IMR-90 (cell line): ENCODE measurements around the gene OSTN. TPM values are rescaled to one million over a fixed set of nuclear protein-coding genes. Genes with fewer than 3 reads are reported as not detected.

Experiments used
- ATAC-seq: fragments of 200-7000 bp; cut with Tn5 transposase; 2 replicates; pipeline ENCODE4 v1.9.1; 2020; ENCODE audit warnings: low read depth, mild to moderate bottlenecking, moderate library complexity
- BruUV-seq: library from RNA; stranded (reverse); fragments of 400-500 nt; replicated peaks from 2 replicates; lab custom pipeline; 2021; lab: Mats Ljungman, UMichigan
- CTCF ChIA-PET: fragments of 300-600 bp; formaldehyde crosslinking; extraction: SDS; loops from one replicate; lab custom pipeline; 2021; ENCODE audit warnings: antibody characterized with exemption; lab: Yijun Ruan, JAX
- POLR2A ChIA-PET: fragments of 300-600 bp; sonication (Branson Sonifier 250); formaldehyde crosslinking; loops from one replicate; lab custom pipeline; 2022; ENCODE audit warnings: antibody characterized with exemption; ENCODE audit not compliant: unreplicated experiment; lab: Charles Lee
- DNase-seq: peaks from one replicate; pipeline ENCODE4 v3.0.0; 2013
- H2AFZ ChIP-seq: replicated peaks from 2 replicates; pipeline ENCODE3; 2013; ENCODE audit warnings: low read length, mild to moderate bottlenecking; ENCODE audit not compliant: poor library complexity
- H2AK5ac ChIP-seq: 2 replicates; pipeline ENCODE4 v1.6.1; 2013; ENCODE audit warnings: low read depth, low read length, inconsistent platforms
- H2AK9ac ChIP-seq: replicated peaks from 2 replicates; pipeline ENCODE3; 2013; ENCODE audit warnings: mild to moderate bottlenecking, low read depth, low read length, moderate library complexity; ENCODE audit not compliant: poor library complexity
- H2BK120ac ChIP-seq: 2 replicates; pipeline ENCODE4 v1.6.1; 2013; ENCODE audit warnings: low read depth, low read length, inconsistent platforms
- H2BK15ac ChIP-seq: 3 replicates; pipeline ENCODE4 v1.6.1; 2013; ENCODE audit warnings: low read depth, low read length, inconsistent platforms
- H2BK20ac ChIP-seq: 2 replicates; pipeline ENCODE4 v1.6.1; 2013; ENCODE audit warnings: low read depth, mild to moderate bottlenecking, inconsistent platforms, low read length, moderate library complexity
- H2BK5ac ChIP-seq: 2 replicates; pipeline ENCODE4 v1.6.1; 2013; ENCODE audit warnings: mild to moderate bottlenecking, low read depth, low read length, inconsistent platforms; ENCODE audit not compliant: poor library complexity, severe bottlenecking
- H3K14ac ChIP-seq: replicated peaks from 2 replicates; pipeline ENCODE4 v1.6.1; 2013; ENCODE audit warnings: low read depth, low read length, inconsistent platforms
- H3K18ac ChIP-seq: 2 replicates; pipeline ENCODE4 v1.6.1; 2013; ENCODE audit warnings: low read depth, low read length, control low read depth
- H3K23ac ChIP-seq: 2 replicates; pipeline ENCODE4 v1.6.1; 2013; ENCODE audit warnings: low read depth, low read length, inconsistent platforms
- H3K27ac ChIP-seq: 2 replicates; pipeline ENCODE4 v1.5.1; 2013; ENCODE audit warnings: mild to moderate bottlenecking, control low read depth, low read length; ENCODE audit not compliant: insufficient read depth
- H3K27me3 ChIP-seq: 2 replicates; pipeline ENCODE4 v1.6.1; 2013; ENCODE audit warnings: low read length; ENCODE audit not compliant: control insufficient read depth, insufficient read depth
- H3K36me3 ChIP-seq: 2 replicates; pipeline ENCODE4 v1.6.1; 2013; ENCODE audit warnings: low read length, mixed read lengths; ENCODE audit not compliant: control insufficient read depth, insufficient read depth
- H3K4ac ChIP-seq: 2 replicates; pipeline ENCODE4 v1.6.1; 2013; ENCODE audit warnings: low read depth, low read length, inconsistent platforms
- H3K4me1 ChIP-seq: 2 replicates; pipeline ENCODE4 v1.6.1; 2013; ENCODE audit warnings: low read length, mixed read lengths; ENCODE audit not compliant: control insufficient read depth, insufficient read depth
- H3K4me2 ChIP-seq: 2 replicates; pipeline ENCODE4 v1.6.1; 2013; ENCODE audit warnings: low read depth, mild to moderate bottlenecking, control low read depth, low read length, moderate library complexity
- H3K4me3 ChIP-seq: 2 replicates; pipeline ENCODE4 v1.5.1; 2013; ENCODE audit warnings: low read depth, mild to moderate bottlenecking, control low read depth, low read length, moderate library complexity; ENCODE audit not compliant: insufficient read depth
- H3K56ac ChIP-seq: 2 replicates; pipeline ENCODE4 v1.6.1; 2013; ENCODE audit warnings: low read length, inconsistent platforms; ENCODE audit not compliant: insufficient read depth; ENCODE audit errors: extremely low read depth
- H3K79me1 ChIP-seq, 2 experiments: 2 replicates each; pipeline ENCODE4 v1.6.1; 2013; ENCODE audit warnings: low read length in 2 of 2, inconsistent platforms in 1 of 2, low read depth in 1 of 2
- H3K9ac ChIP-seq: 2 replicates; pipeline ENCODE4 v1.6.1; 2013; ENCODE audit warnings: low read depth, low read length, control low read depth
- H3K9me1 ChIP-seq: 2 replicates; pipeline ENCODE4 v1.6.1; 2013; ENCODE audit warnings: low read length, inconsistent platforms; ENCODE audit not compliant: insufficient read depth
- H3K9me3 ChIP-seq: 2 replicates; pipeline ENCODE4 v1.6.1; 2013; ENCODE audit warnings: low read length; ENCODE audit not compliant: control insufficient read depth, insufficient read depth
- H4K20me1 ChIP-seq: 2 replicates; pipeline ENCODE4 v1.6.1; 2013; ENCODE audit warnings: low read length, inconsistent platforms; ENCODE audit not compliant: insufficient read depth
- H4K5ac ChIP-seq: 2 replicates; pipeline ENCODE4 v1.6.1; 2013; ENCODE audit warnings: mild to moderate bottlenecking, low read depth, low read length, control low read depth
- H4K8ac ChIP-seq, 2 experiments: 2 replicates each; pipeline ENCODE4 v1.6.1; 2013; ENCODE audit warnings: low read depth in 2 of 2, low read length in 2 of 2, control low read depth in 1 of 2, inconsistent platforms in 1 of 2
- H4K91ac ChIP-seq: 2 replicates; pipeline ENCODE4 v1.6.1; 2013; ENCODE audit warnings: low read depth, low read length, inconsistent platforms; ENCODE audit not compliant: insufficient read depth
- CEBPB ChIP-seq: IDR thresholded peaks from 2 replicates; pipeline ENCODE4 v1.6.1; 2012; ENCODE audit warnings: low read depth, low read length, improper control_type of control experiment
- CHD1 ChIP-seq: IDR thresholded peaks from 2 replicates; pipeline ENCODE4 v1.6.1; 2012; ENCODE audit warnings: low read depth, low read length, improper control_type of control experiment
- MAFK ChIP-seq: IDR thresholded peaks from 2 replicates; pipeline ENCODE4 v1.6.1; 2012; ENCODE audit warnings: low read depth, low read length, improper control_type of control experiment
- RAD21 ChIP-seq: IDR thresholded peaks from 2 replicates; pipeline ENCODE4 v1.6.1; 2012; ENCODE audit warnings: low read length, improper control_type of control experiment
- RCOR1 ChIP-seq: IDR thresholded peaks from 2 replicates; pipeline ENCODE4 v1.6.1; 2012; ENCODE audit warnings: mild to moderate bottlenecking, low read length, improper control_type of control experiment; ENCODE audit not compliant: insufficient replicate concordance
- SMC3 ChIP-seq: fragments of 150-350 bp; IDR thresholded peaks from 2 replicates; pipeline ENCODE4 v1.6.1; 2016; ENCODE audit warnings: low read depth, mild to moderate bottlenecking, antibody characterized with exemption, low read length, moderate library complexity
- WGBS, 2 experiments: methylation state at CpG; one replicate each; pipeline versions ENCODE4 v1.1.5 to v1.1.7; 2013; ENCODE audit warnings: missing lambda C conversion rate in 2 of 2; ENCODE audit not compliant: insufficient read length in 1 of 2; ENCODE audit errors: extremely low coverage in 2 of 2; 5-methylcytosine and 5-hydroxymethylcytosine counted together
- dilution Hi-C: fragments of 300-500 bp; cut with HindIII; formaldehyde crosslinking; loops from one replicate; pipeline ENCODE4 v1.14.3; 2018; ENCODE audit warnings: low sequenced_read_pairs; ENCODE audit not compliant: unreplicated experiment
- in situ Hi-C: fragments of 300-500 bp; cut with MboI; formaldehyde crosslinking; loops from 3 replicates; pipeline ENCODE4 v1.14.3; 2019; ENCODE audit warnings: low sequenced_read_pairs, inconsistent platforms, mixed read lengths
- intact Hi-C: fragments of 100-400 bp; cut with micrococcal nuclease; formaldehyde crosslinking; loops from 2 replicates; pipeline ENCODE4 v1.10.0; 2022
- polyA plus RNA-seq, 3 experiments: library from polyadenylated mRNA; depleted of rRNA; stranded (reverse); fragments of >200 nt; gene quantifications; 2 replicates each; pipeline ENCODE4 v1.2.3, GENCODE V29; 2012; ENCODE audit warnings: low replicate concordance in 1 of 3
- total RNA-seq: library from RNA; depleted of rRNA; stranded (reverse); fragments of >200 nt; gene quantifications from 2 replicates; pipeline ENCODE4 v1.2.3, GENCODE V29; 2012

Gene OSTN
- total and polyA plus RNA-seq, 2 of the 4 experiments (the other 2 are of a cell fraction): not detected

DNA sequence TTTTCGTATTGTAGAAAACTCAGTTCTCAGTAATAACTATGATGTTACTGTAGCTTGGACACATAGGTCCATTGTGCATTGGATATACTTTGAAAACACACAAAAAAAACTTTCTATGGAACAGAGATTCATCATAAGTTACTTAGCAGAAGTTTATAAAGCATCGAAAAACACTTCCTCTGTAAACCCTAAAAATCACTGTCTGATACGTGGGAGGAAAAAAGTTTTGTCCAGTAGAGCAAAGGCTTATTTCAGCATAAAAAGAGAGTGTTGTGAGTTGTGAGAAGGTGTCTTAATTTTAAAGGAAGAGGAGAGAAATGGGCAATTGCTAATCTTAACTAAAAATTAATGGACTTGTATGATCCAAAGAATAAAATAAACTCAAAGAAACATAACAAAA, 64.8 kb downstream of the OSTN start:
- Histone ChIP-seq H3K27ac (no peak overlapping the region), H3K18ac (no peak overlapping the region), H2BK20ac (no peak overlapping the region), H3K79me1 (no peaks in the 10 kb centered on the region), H4K5ac (no peak overlapping the region), H4K20me1 (no peaks in the 10 kb centered on the region), H2AK5ac (no peak overlapping the region), H2BK120ac (no peak overlapping the region), H3K9me1 (no peaks in the 10 kb centered on the region), H4K8ac (no peak overlapping the region), H2BK15ac (no peak overlapping the region), H3K56ac (no peak overlapping the region), H3K9ac (no peak overlapping the region), H2AFZ (no peak overlapping the region), H3K27me3 (no peaks in the 10 kb centered on the region), H4K91ac (no peak overlapping the region), H3K4me1 (no peaks in the 10 kb centered on the region), H3K36me3 (no peaks in the 10 kb centered on the region), H3K14ac (no peak overlapping the region), H3K4ac (no peak overlapping the region), H3K23ac (no peak overlapping the region), H3K9me3 (no peaks in the 10 kb centered on the region), H2BK5ac (no peak overlapping the region), H2AK9ac (no peak overlapping the region), H3K4me3 (no peak overlapping the region), H3K4me2 (no peak overlapping the region)
- intact Hi-C loops: no loop called here
- POLR2A ChIA-PET: no interaction called here
- no CpG with 5 or more reads among the region's 3 CpGs for WGBS, 2 experiments
- dilution Hi-C loops: no loop called here
- DNase-seq: no peak
- TF ChIP-seq MAFK (no peak), CEBPB (no peak), SMC3 (no peak), RAD21 (no peak), RCOR1 (no peak), CHD1 (no peak)
- in situ Hi-C loops: no loop called here
- ATAC-seq: no peak
- no TSS peak for BruUV-seq
- CTCF ChIA-PET: no interaction called here
